IMR-90 (cell line): ENCODE results near the gene ALPI. TPM values are rescaled to one million over a fixed set of nuclear protein-coding genes. Genes with fewer than 3 reads are reported as not detected.

Source experiments
- ATAC-seq: fragments of 200-7000 bp; cut with Tn5 transposase; 2 replicates; pipeline ENCODE4 v1.9.1; 2020; ENCODE audit warnings: low read depth, mild to moderate bottlenecking, moderate library complexity
- BruUV-seq: library from RNA; stranded (reverse); fragments of 400-500 nt; replicated peaks from 2 replicates; lab custom pipeline; 2021; lab: Mats Ljungman, UMichigan
- CTCF ChIA-PET: fragments of 300-600 bp; formaldehyde crosslinking; extraction: SDS; loops from one replicate; lab custom pipeline; 2021; ENCODE audit warnings: antibody characterized with exemption; lab: Yijun Ruan, JAX
- POLR2A ChIA-PET: fragments of 300-600 bp; sonication (Branson Sonifier 250); formaldehyde crosslinking; loops from one replicate; lab custom pipeline; 2022; ENCODE audit warnings: antibody characterized with exemption; ENCODE audit not compliant: unreplicated experiment; lab: Charles Lee
- DNase-seq: peaks from one replicate; pipeline ENCODE4 v3.0.0; 2013
- H2AFZ ChIP-seq: replicated peaks from 2 replicates; pipeline ENCODE3; 2013; ENCODE audit warnings: low read length, mild to moderate bottlenecking; ENCODE audit not compliant: poor library complexity
- H2AK5ac ChIP-seq: 2 replicates; pipeline ENCODE4 v1.6.1; 2013; ENCODE audit warnings: low read depth, low read length, inconsistent platforms
- H2AK9ac ChIP-seq: replicated peaks from 2 replicates; pipeline ENCODE3; 2013; ENCODE audit warnings: mild to moderate bottlenecking, low read depth, low read length, moderate library complexity; ENCODE audit not compliant: poor library complexity
- H2BK120ac ChIP-seq: 2 replicates; pipeline ENCODE4 v1.6.1; 2013; ENCODE audit warnings: low read depth, low read length, inconsistent platforms
- H2BK15ac ChIP-seq: 3 replicates; pipeline ENCODE4 v1.6.1; 2013; ENCODE audit warnings: low read depth, low read length, inconsistent platforms
- H2BK20ac ChIP-seq: 2 replicates; pipeline ENCODE4 v1.6.1; 2013; ENCODE audit warnings: low read depth, mild to moderate bottlenecking, inconsistent platforms, low read length, moderate library complexity
- H2BK5ac ChIP-seq: 2 replicates; pipeline ENCODE4 v1.6.1; 2013; ENCODE audit warnings: mild to moderate bottlenecking, low read depth, low read length, inconsistent platforms; ENCODE audit not compliant: poor library complexity, severe bottlenecking
- H3K14ac ChIP-seq: replicated peaks from 2 replicates; pipeline ENCODE4 v1.6.1; 2013; ENCODE audit warnings: low read depth, low read length, inconsistent platforms
- H3K18ac ChIP-seq: 2 replicates; pipeline ENCODE4 v1.6.1; 2013; ENCODE audit warnings: low read depth, low read length, control low read depth
- H3K23ac ChIP-seq: 2 replicates; pipeline ENCODE4 v1.6.1; 2013; ENCODE audit warnings: low read depth, low read length, inconsistent platforms
- H3K27ac ChIP-seq: 2 replicates; pipeline ENCODE4 v1.5.1; 2013; ENCODE audit warnings: mild to moderate bottlenecking, control low read depth, low read length; ENCODE audit not compliant: insufficient read depth
- H3K27me3 ChIP-seq: 2 replicates; pipeline ENCODE4 v1.6.1; 2013; ENCODE audit warnings: low read length; ENCODE audit not compliant: control insufficient read depth, insufficient read depth
- H3K36me3 ChIP-seq: 2 replicates; pipeline ENCODE4 v1.6.1; 2013; ENCODE audit warnings: low read length, mixed read lengths; ENCODE audit not compliant: control insufficient read depth, insufficient read depth
- H3K4ac ChIP-seq: 2 replicates; pipeline ENCODE4 v1.6.1; 2013; ENCODE audit warnings: low read depth, low read length, inconsistent platforms
- H3K4me1 ChIP-seq: 2 replicates; pipeline ENCODE4 v1.6.1; 2013; ENCODE audit warnings: low read length, mixed read lengths; ENCODE audit not compliant: control insufficient read depth, insufficient read depth
- H3K4me2 ChIP-seq: 2 replicates; pipeline ENCODE4 v1.6.1; 2013; ENCODE audit warnings: low read depth, mild to moderate bottlenecking, control low read depth, low read length, moderate library complexity
- H3K4me3 ChIP-seq: 2 replicates; pipeline ENCODE4 v1.5.1; 2013; ENCODE audit warnings: low read depth, mild to moderate bottlenecking, control low read depth, low read length, moderate library complexity; ENCODE audit not compliant: insufficient read depth
- H3K56ac ChIP-seq: 2 replicates; pipeline ENCODE4 v1.6.1; 2013; ENCODE audit warnings: low read length, inconsistent platforms; ENCODE audit not compliant: insufficient read depth; ENCODE audit errors: extremely low read depth
- H3K79me1 ChIP-seq, 2 experiments: 2 replicates each; pipeline ENCODE4 v1.6.1; 2013; ENCODE audit warnings: low read length in 2 of 2, inconsistent platforms in 1 of 2, low read depth in 1 of 2
- H3K9ac ChIP-seq: 2 replicates; pipeline ENCODE4 v1.6.1; 2013; ENCODE audit warnings: low read depth, low read length, control low read depth
- H3K9me1 ChIP-seq: 2 replicates; pipeline ENCODE4 v1.6.1; 2013; ENCODE audit warnings: low read length, inconsistent platforms; ENCODE audit not compliant: insufficient read depth
- H3K9me3 ChIP-seq: 2 replicates; pipeline ENCODE4 v1.6.1; 2013; ENCODE audit warnings: low read length; ENCODE audit not compliant: control insufficient read depth, insufficient read depth
- H4K20me1 ChIP-seq: 2 replicates; pipeline ENCODE4 v1.6.1; 2013; ENCODE audit warnings: low read length, inconsistent platforms; ENCODE audit not compliant: insufficient read depth
- H4K5ac ChIP-seq: 2 replicates; pipeline ENCODE4 v1.6.1; 2013; ENCODE audit warnings: mild to moderate bottlenecking, low read depth, low read length, control low read depth
- H4K8ac ChIP-seq, 2 experiments: 2 replicates each; pipeline ENCODE4 v1.6.1; 2013; ENCODE audit warnings: low read depth in 2 of 2, low read length in 2 of 2, control low read depth in 1 of 2, inconsistent platforms in 1 of 2
- H4K91ac ChIP-seq: 2 replicates; pipeline ENCODE4 v1.6.1; 2013; ENCODE audit warnings: low read depth, low read length, inconsistent platforms; ENCODE audit not compliant: insufficient read depth
- CEBPB ChIP-seq: IDR thresholded peaks from 2 replicates; pipeline ENCODE4 v1.6.1; 2012; ENCODE audit warnings: low read depth, low read length, improper control_type of control experiment
- MXI1 ChIP-seq: IDR thresholded peaks from 2 replicates; pipeline ENCODE4 v1.6.1; 2012; ENCODE audit warnings: low read depth, mild to moderate bottlenecking, low read length, moderate library complexity, borderline replicate concordance
- NFE2L2 ChIP-seq: fragments of 150-350 bp; IDR thresholded peaks from 2 replicates; pipeline ENCODE4 v1.6.1; 2016; ENCODE audit warnings: low read depth, mild to moderate bottlenecking, low read length
- POLR2A ChIP-seq: IDR thresholded peaks from 2 replicates; pipeline ENCODE4 v1.6.1; 2012; ENCODE audit warnings: mild to moderate bottlenecking, low read depth, low read length
- RAD21 ChIP-seq: IDR thresholded peaks from 2 replicates; pipeline ENCODE4 v1.6.1; 2012; ENCODE audit warnings: low read length, improper control_type of control experiment
- USF2 ChIP-seq: fragments of 150-350 bp; IDR thresholded peaks from 2 replicates; pipeline ENCODE4 v1.6.1; 2017; ENCODE audit warnings: mild to moderate bottlenecking, antibody characterized with exemption, low read length, low read depth
- WGBS, 2 experiments: methylation state at CpG; one replicate each; pipeline versions ENCODE4 v1.1.5 to v1.1.7; 2013; ENCODE audit warnings: missing lambda C conversion rate in 2 of 2; ENCODE audit not compliant: insufficient read length in 1 of 2; ENCODE audit errors: extremely low coverage in 2 of 2; 5-methylcytosine and 5-hydroxymethylcytosine counted together
- dilution Hi-C: fragments of 300-500 bp; cut with HindIII; formaldehyde crosslinking; loops from one replicate; pipeline ENCODE4 v1.14.3; 2018; ENCODE audit warnings: low sequenced_read_pairs; ENCODE audit not compliant: unreplicated experiment
- in situ Hi-C: fragments of 300-500 bp; cut with MboI; formaldehyde crosslinking; loops from 3 replicates; pipeline ENCODE4 v1.14.3; 2019; ENCODE audit warnings: low sequenced_read_pairs, inconsistent platforms, mixed read lengths
- intact Hi-C: fragments of 100-400 bp; cut with micrococcal nuclease; formaldehyde crosslinking; loops from 2 replicates; pipeline ENCODE4 v1.10.0; 2022
- polyA plus RNA-seq, 3 experiments: library from polyadenylated mRNA; depleted of rRNA; stranded (reverse); fragments of >200 nt; gene quantifications; 2 replicates each; pipeline ENCODE4 v1.2.3, GENCODE V29; 2012; ENCODE audit warnings: low replicate concordance in 1 of 3
- total RNA-seq: library from RNA; depleted of rRNA; stranded (reverse); fragments of >200 nt; gene quantifications from 2 replicates; pipeline ENCODE4 v1.2.3, GENCODE V29; 2012

Gene ALPI
- total and polyA plus RNA-seq, 2 of the 4 experiments (the other 2 are of a cell fraction): not detected

GRCh38 chr2:232417489-232417888, 38.5 kb upstream of the ALPI start (continued):
- TF ChIP-seq USF2 (no peak), CEBPB (no peak), POLR2A (no peak), MXI1 (no peak), RAD21 (no peak)

GRCh38 chr2:232418056-232418455, 37.9 kb upstream of the ALPI start:
- POLR2A ChIA-PET: interaction anchor here (0.6 kb wide), 1 partner anchor 10 kb away, joined by 3 read pairs; no protein-coding TSS in a partner anchor
- CTCF ChIA-PET: no interaction called here

More at GRCh38 chr2:232418056-232418455, 37.9 kb upstream of the ALPI start:
- Histone ChIP-seq H3K4me3 (no peak overlapping the region), H3K27ac (no peak overlapping the region), H3K27me3 (peaks cover 85% of the 10 kb centered on the region), H2AK5ac (no peak overlapping the region), H3K9ac (no peak overlapping the region), H4K20me1 (no peaks in the 10 kb centered on the region; the same call in 1 of the 2 replicates), H3K9me1 (no peaks in the 10 kb centered on the region), H3K79me1 (no peaks in the 10 kb centered on the region), H3K4ac (no peak overlapping the region), H3K4me2 (no peak overlapping the region), H3K4me1 (no peaks in the 10 kb centered on the region), H2BK5ac (no peak overlapping the region), H3K18ac (no peak overlapping the region), H3K9me3 (peaks cover 5% of the 10 kb centered on the region; the same call in 1 of the 2 replicates), H4K5ac (no peak overlapping the region), H2AFZ (no peak overlapping the region), H2BK15ac (no peak overlapping the region), H3K23ac (no peak overlapping the region), H2AK9ac (no peak overlapping the region), H4K91ac (no peak overlapping the region), H3K56ac (no peak overlapping the region), H4K8ac (no peak overlapping the region), H2BK20ac (no peak overlapping the region), H3K36me3 (no peaks in the 10 kb centered on the region), H2BK120ac (no peak overlapping the region), H3K14ac (no peak overlapping the region)
- in situ Hi-C loops (no loop called here), intact Hi-C loops (no loop called here), dilution Hi-C loops (no loop called here)
- ATAC-seq (no peak), DNase-seq (no peak)
- no CpG with 5 or more reads among the region's 6 CpGs for whole genome bisulfite sequencing, 2 experiments
- TF ChIP-seq NFE2L2 (no peak), POLR2A (no peak)
- no TSS peak for BruUV-seq
